Stimulated activated CD4-positive, alpha-beta T cell treated with anti-CD3 and anti-CD28 coated beads, TNF-alpha, amount 100 ng/mL, for 24 hours (primary cell): Measurements from ENCODE around the gene FGL2.
"Not testable (repeated sequence)": the region's sequence is repeated elsewhere in the genome, so short reads cannot be mapped to it uniquely, and the experiment has no call there.

Experiments
- DNase-seq, 3 experiments: peaks; one replicate each; pipeline ENCODE4 v3.0.0-alpha.2; 2020; ENCODE audit warnings: low read depth in 3 of 3

The FGL2 gene

GRCh38 chr7:77157034-77157433 lies 42.6 kb downstream of the FGL2 start:
- not testable (repeated sequence) for DNase-seq

GRCh38 chr7:77155601-77156377 lies 43.8 kb downstream of the FGL2 start:
- not testable (repeated sequence) for DNase-seq

- DNase-seq, result not testable (repeated sequence)
Measured at GRCh38 chr7:77154917-77155464, 44.6 kb downstream of the FGL2 start.

- DNase-seq, result not testable (repeated sequence)
Measured at GRCh38 chr7:77152232-77152631, 47.4 kb downstream of the FGL2 start.
